ENCODE data around the gene SIK3.

DNA sequence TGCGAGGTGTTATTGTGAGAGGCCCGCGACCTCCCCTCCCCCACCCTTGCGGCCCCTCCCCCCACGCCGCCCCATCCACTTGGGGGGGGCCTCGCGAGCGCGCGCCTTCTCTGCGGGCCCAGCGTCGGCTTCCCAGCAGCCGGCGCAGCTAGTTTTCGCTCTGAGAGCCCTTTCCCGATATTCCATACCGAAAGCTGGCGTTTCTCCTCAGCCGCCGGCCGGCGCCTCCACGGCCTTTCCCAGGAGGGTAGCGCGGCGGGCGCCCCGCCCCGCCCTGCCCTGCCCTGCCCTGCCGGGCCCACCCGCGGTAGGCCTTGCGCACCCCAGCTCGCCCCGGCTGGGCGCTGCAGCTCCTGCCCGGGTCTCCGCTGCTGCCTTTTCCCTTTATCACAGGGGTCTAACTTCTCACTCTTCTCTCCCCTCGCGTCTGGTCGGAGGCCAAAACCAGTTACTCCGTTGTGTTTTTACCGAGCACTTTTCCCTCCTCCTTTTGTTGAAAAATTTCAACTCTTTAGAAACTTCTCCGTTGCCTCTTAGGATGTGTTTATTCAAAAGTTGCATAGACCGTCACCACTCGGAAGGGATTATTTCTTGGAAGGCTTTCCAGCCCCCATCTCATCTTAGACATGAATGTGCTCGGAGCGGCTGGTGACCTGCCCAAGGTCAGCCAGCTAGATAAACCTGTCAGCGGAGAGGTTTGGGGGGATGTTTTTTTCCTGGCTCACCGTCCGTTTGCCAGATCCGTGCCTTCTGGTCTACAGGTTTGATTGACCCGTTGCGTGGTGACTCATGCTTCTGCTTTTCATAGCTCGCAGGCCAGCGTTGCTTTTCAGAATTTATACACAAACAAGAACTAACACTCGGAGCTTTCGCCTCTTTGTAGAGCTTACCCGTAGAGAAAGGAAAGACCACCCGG lies 46.5 kb upstream of the SIK3 start:
- TF ChIP-seq, protein P1, sequence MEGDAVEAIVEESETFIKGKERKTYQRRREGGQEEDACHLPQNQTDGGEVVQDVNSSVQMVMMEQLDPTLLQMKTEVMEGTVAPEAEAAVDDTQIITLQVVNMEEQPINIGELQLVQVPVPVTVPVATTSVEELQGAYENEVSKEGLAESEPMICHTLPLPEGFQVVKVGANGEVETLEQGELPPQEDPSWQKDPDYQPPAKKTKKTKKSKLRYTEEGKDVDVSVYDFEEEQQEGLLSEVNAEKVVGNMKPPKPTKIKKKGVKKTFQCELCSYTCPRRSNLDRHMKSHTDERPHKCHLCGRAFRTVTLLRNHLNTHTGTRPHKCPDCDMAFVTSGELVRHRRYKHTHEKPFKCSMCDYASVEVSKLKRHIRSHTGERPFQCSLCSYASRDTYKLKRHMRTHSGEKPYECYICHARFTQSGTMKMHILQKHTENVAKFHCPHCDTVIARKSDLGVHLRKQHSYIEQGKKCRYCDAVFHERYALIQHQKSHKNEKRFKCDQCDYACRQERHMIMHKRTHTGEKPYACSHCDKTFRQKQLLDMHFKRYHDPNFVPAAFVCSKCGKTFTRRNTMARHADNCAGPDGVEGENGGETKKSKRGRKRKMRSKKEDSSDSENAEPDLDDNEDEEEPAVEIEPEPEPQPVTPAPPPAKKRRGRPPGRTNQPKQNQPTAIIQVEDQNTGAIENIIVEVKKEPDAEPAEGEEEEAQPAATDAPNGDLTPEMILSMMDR (conservative IDR thresholded peaks at IDR 0.05; ENCODE audit: low read depth, low read length), result no peak
- no peak for TF ChIP-seq EZH2 (IDR thresholded peaks at IDR 0.05; ENCODE audit: low read length, unreplicated experiment)
